Ovary (tissue), 9 donors: ENCODE measurements around the gene KCNK1. TPM values are rescaled to one million over a fixed set of nuclear protein-coding genes. Genes with fewer than 3 reads are reported as not detected.

Experiments used
- DNase-seq, 5 donors: peaks; one replicate each; pipeline ENCODE4 v3.0.0-alpha.2; 2019 to 2020
- H3K27ac ChIP-seq, 2 donors: fragments of 200-600 bp; one replicate each; pipeline versions ENCODE4 v1.5.1 to v1.8.0; 2019 to 2022
- H3K27me3 ChIP-seq: fragments of 200-600 bp; one replicate; pipeline ENCODE4 v1.8.0; 2022
- H3K36me3 ChIP-seq: fragments of 200-600 bp; sonication (generic); one replicate; pipeline ENCODE4 v1.5.1; 2019
- H3K4me1 ChIP-seq: one replicate; pipeline ENCODE4 v1.8.1; 2013; ENCODE audit warnings: mild to moderate bottlenecking, moderate library complexity; ENCODE audit not compliant: insufficient read depth
- H3K4me3 ChIP-seq: fragments of 200-600 bp; sonication (generic); one replicate; pipeline ENCODE4 v1.5.1; 2017
- H3K9me3 ChIP-seq, 2 donors: fragments of 200-600 bp in 1 of 2; sonication (generic) in 1 of 2; one replicate each; pipeline versions ENCODE4 v1.5.1 to v1.8.1; 2013 to 2019; ENCODE audit warnings: mild to moderate bottlenecking in 1 of 2, moderate library complexity in 1 of 2
- EP300 ChIP-seq: sonication (generic); formaldehyde crosslinking; IDR thresholded peaks from one replicate; pipeline ENCODE4 v1.6.1; 2017; ENCODE audit warnings: antibody characterized with exemption
- POLR2A ChIP-seq: fragments of 450-650 bp; IDR thresholded peaks from one replicate; pipeline ENCODE4 v1.6.1; 2017; ENCODE audit warnings: antibody characterized with exemption, mild to moderate bottlenecking, moderate library complexity
- WGBS, 3 donors: extraction: QIAGEN DNeasy Blood & Tissue Kit in 1 of 3; methylation state at CpG; one replicate each; pipeline versions ENCODE4 v1.1.5 to v1.1.7; 2013 to 2017; 5-methylcytosine and 5-hydroxymethylcytosine counted together
- intact Hi-C, 4 donors: fragments of 100-400 bp; cut with DNase I; formaldehyde crosslinking; loops; one replicate each; pipeline versions ENCODE4 v1.11.0 to v1.15.1; 2022 to 2023
- polyA plus RNA-seq, 2 donors: library from polyadenylated mRNA; stranded (reverse); fragments of 200-250 nt in 1 of 2; fragments of 350-450 nt in 1 of 2; fragmentation: Illumina TruSeq in 1 of 2; extraction: RNeasy Lipid Tissue Mini Kit (QIAGEN cat#74804) in 1 of 2; gene quantifications; one replicate each; pipeline ENCODE4 v1.2.3, GENCODE V29; 2013 to 2014
- total RNA-seq, 7 donors: library from RNA; depleted of rRNA in 2 of 7; stranded (reverse); fragments of >200 nt in 2 of 7; fragmentation: NEBNext Ultra II Directional in 3 of 7; extraction: Animal tissue kit (Norgen Biotek cat#: 25700) in 3 of 7; gene quantifications; one replicate each; pipeline versions ENCODE4 v1.1.0 to v1.2.4, GENCODE V29; 2016 to 2023
- TF ChIP-seq, protein P1 (sequence below), 3 donors: fragments of 450-650 bp in 2 of 3; fragments of 200-600 bp in 1 of 3; IDR thresholded peaks; one replicate each; pipeline versions ENCODE4 v1.5.1 to v1.8.0; 2016 to 2022; ENCODE audit warnings: antibody characterized with exemption in 3 of 3, mild to moderate bottlenecking in 1 of 3
- donor health status: DM: no; HTN: no; CAD: no; lungs with moderate emphysema.
- donor health status: DM: no; HTN: no; CAD: no.
- donor health status: Bipolar disorder and iron deficiency.
- donor health status: DM: yes; HTN: yes; CAD: no.
- donor health status: DM: no; HTN: no; CAD: no.
- donor health status: DM: yes; HTN: yes; CAD: no.

Gene KCNK1
- total and polyA plus RNA-seq, 9 donors = 3.1 to 24.8 (median 4.9) TPM

DNA sequence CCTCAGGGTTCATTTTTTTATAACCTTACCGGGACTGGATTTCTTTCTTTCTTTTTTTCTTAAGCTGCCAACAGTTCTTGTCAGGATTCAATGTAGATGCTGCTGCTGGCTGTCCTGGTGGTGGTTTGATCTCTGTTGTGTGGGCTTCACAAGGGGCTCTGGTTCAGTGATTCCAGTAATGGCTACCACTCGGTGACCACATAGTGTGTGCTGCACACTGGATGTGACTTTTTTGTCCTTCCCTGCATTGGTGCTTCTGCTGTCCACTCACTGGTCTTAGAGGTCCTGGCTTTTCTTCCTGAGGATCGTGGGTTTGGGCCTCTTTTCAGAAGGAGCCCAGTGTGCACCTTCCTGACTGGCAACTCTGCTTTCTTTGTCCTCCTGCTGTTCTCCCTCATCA lies 18.5 kb downstream of the KCNK1 start:
- DNase-seq = no peak
- Histone ChIP-seq H3K4me1 (no peaks in the 10 kb centered on the region), H3K4me3 (no peak overlapping the region), H3K36me3 (no peaks in the 10 kb centered on the region), H3K27me3 (no peaks in the 10 kb centered on the region), H3K9me3 (no peaks in the 10 kb centered on the region), H3K27ac (no peak overlapping the region)
- 83 to 87% (median 87%) methylated on average over 3 of the region's 3 CpGs for WGBS, 3 donors
- intact Hi-C loops = no loop called here
- TF ChIP-seq, protein P1, sequence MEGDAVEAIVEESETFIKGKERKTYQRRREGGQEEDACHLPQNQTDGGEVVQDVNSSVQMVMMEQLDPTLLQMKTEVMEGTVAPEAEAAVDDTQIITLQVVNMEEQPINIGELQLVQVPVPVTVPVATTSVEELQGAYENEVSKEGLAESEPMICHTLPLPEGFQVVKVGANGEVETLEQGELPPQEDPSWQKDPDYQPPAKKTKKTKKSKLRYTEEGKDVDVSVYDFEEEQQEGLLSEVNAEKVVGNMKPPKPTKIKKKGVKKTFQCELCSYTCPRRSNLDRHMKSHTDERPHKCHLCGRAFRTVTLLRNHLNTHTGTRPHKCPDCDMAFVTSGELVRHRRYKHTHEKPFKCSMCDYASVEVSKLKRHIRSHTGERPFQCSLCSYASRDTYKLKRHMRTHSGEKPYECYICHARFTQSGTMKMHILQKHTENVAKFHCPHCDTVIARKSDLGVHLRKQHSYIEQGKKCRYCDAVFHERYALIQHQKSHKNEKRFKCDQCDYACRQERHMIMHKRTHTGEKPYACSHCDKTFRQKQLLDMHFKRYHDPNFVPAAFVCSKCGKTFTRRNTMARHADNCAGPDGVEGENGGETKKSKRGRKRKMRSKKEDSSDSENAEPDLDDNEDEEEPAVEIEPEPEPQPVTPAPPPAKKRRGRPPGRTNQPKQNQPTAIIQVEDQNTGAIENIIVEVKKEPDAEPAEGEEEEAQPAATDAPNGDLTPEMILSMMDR (IDR thresholded peaks at IDR 0.05) = no peak
- no peak for TF ChIP-seq POLR2A
- no peak for TF ChIP-seq EP300

DNA sequence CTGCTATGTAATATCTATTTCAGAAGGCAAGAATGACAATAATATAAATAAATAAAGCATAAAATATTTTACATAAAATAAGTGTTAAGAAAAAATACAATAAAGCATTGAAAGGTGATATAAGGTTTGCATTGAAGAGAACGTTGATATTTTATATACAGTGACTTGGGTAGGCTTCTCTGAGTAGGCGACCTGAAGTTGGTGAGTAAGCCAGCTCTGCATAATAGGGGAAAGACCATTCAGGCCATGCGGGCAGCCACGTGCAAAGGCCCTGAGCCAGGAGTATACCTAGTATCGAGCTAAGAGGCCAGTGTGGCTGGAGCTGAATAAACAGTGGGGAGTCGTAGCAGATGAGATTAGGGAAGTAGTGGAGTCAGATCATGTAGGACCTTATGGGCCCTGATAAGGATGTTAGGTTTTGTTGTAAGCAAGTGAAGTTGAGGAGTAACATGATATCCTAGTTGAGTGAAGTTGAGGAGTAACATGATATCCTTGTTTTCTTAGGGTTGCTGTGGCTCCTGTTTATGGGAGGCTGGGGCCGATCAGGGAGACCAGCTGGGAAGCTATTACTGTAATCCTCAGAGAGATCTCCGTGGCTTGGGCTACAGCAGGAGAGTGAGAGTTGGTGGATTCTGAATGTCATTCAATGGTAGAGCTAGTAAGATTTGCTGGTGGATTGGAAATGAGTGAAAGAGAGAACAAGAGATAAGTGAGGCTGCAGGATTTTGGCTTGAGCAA lies 22.0 kb downstream of the KCNK1 start:
- DNase-seq = no peak
- Histone ChIP-seq H3K4me3 (no peak overlapping the region), H3K27ac (no peak overlapping the region), H3K9me3 (no peaks in the 10 kb centered on the region), H3K27me3 (no peaks in the 10 kb centered on the region), H3K4me1 (no peaks in the 10 kb centered on the region), H3K36me3 (no peaks in the 10 kb centered on the region)
- intact Hi-C loops = no loop called here
- 48 to 56% (median 53%) methylated on average over 8 of the region's 8 CpGs for WGBS, 3 donors
- TF ChIP-seq EP300 = no peak
- TF ChIP-seq, protein P1 (IDR thresholded peaks at IDR 0.05) = no peak
- TF ChIP-seq POLR2A = no peak

DNA sequence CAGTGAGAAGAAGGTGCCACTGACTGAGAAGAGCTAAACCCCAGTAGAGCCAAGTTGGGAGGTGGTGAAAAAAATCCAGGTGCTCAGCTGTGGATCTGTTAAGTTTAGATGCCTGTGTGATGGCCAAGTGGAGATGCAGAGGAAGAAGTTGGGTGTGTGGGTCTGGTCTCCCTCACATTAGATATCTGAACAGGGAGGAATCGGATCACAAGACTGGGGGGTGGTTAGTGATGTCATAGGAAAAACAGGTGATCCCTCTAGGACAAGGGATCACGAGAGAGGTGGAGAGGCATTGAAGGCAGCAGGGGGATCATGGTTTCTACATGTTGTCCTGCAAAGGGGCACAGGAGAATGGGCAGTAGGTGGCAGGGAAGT lies 22.6 kb downstream of the KCNK1 start:
- H3K9me3 ChIP-seq = no peaks in the 10 kb centered on the region
- WGBS, 3 donors = 89 to 91% (median 91%) methylated on average over 2 of the region's 2 CpGs
- no peaks in the 10 kb centered on the region for H3K36me3 ChIP-seq
- no peak for DNase-seq
- intact Hi-C loops = no loop called here
- H3K27me3 ChIP-seq = no peaks in the 10 kb centered on the region
- no peak overlapping the region for H3K27ac ChIP-seq
- H3K4me3 ChIP-seq = no peak overlapping the region
- TF ChIP-seq EP300 (no peak), POLR2A (no peak)
- TF ChIP-seq, protein P1 (IDR thresholded peaks at IDR 0.05) = no peak
- H3K4me1 ChIP-seq = no peaks in the 10 kb centered on the region

DNA sequence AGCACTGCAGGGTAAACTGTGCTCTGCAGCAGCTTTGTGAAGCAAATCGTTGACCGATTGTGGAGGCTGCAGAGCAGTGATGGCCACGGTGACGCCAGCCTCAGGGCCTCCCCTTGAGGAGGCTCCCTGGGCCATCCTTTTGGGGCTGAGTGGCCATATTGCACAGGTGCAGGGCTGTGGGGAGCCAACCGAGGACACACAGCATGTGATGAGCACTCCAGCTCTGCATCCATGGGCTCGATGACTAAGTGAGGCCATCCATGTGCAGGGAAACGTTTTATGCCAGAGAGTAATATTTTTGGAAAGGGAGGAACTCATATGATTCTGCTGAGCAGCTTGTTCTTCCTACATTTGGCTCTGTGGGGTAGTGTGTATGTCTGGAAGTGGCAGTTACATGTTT lies 24.6 kb downstream of the KCNK1 start:
- Histone ChIP-seq H3K9me3 (no peaks in the 10 kb centered on the region), H3K27ac (no peak overlapping the region), H3K4me3 (no peak overlapping the region), H3K36me3 (no peaks in the 10 kb centered on the region), H3K27me3 (no peaks in the 10 kb centered on the region), H3K4me1 (no peaks in the 10 kb centered on the region)
- TF ChIP-seq, protein P1 (IDR thresholded peaks at IDR 0.05) = no peak
- intact Hi-C loops = no loop called here
- WGBS, 3 donors = 71 to 85% (median 72%) methylated on average over 7 of the region's 7 CpGs
- DNase-seq = no peak
